Jurkat, Clone E6-1 (cell line): ENCODE data around the gene STRN4.
"Not testable (repeated sequence)": the region's sequence is repeated elsewhere in the genome, so short reads cannot be mapped to it uniquely, and the experiment has no call there.

Experiments
- DNase-seq: peaks from one replicate; pipeline ENCODE4 v3.0.0-alpha.2; 2011; ENCODE audit warnings: low read depth, low spot score
- H3K4me3 ChIP-seq: 2 replicates; pipeline ENCODE4 v1.5.1; 2011; ENCODE audit warnings: mild to moderate bottlenecking, low read length, control low read depth, moderate library complexity

STRN4 gene

DNA sequence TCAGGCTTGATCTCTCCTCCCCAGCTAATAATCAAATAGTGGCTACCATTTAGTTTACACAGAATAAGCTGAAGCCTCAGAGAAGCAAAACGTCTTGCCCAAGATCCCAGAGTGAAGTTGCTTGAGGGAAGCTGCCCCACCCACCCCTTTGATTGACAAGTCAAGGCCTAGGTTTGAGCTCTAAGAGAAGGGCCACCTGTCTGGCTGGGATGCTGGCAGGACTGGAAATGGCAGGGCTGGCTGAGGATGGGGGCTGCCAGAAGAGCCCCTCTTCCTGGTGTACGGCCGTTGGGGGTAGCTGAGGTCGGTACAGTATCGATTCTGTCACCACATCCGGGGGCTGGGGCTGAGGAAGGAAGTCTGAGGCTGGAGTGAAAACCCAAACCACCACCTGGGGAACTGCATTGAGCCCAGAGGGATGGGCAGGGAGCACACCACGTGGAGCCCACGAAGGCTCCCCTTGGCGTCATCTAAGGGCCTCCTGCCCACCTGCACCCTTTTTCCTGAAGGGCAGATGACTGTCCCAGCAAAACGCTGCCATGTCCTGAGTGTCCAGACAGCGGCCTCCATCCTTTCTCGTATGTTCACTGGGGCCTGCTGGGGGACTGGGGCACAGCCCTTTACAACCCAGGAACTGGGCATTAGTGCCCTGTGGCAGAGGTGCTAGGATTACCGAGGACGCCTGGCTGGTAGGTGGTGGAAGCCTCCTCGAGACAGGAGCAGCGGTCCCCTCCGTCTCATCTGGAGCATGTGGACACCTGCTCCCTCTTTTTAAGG, 27.9 kb downstream of the STRN4 start:
- H3K4me3 ChIP-seq, result peak overlapping the region; percentile 91
- peak; percentile 95 for DNase-seq

DNA sequence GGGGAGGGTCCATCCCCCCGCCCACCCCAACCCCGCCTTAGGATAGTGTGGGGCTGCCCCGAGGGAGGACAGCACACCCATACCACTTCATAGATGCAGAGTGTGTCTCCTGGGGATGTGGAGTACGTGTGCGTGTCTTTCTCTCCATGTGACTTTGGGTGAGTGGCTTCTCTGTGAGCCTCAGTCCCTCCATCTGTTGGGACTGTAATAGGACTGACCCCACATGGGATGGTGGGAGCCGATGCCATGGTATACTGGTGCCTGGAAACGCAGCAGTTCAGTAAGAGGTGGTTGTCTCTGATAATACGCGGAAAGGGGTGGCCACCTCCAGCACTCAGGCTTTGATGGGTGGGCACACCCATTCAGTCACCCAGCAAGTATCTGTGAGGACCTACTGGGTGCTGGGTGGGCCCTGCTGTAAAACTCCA, 28.5 kb downstream of the STRN4 start:
- no peak for DNase-seq
- peak overlapping the region; percentile 91 for H3K4me3 ChIP-seq

DNA sequence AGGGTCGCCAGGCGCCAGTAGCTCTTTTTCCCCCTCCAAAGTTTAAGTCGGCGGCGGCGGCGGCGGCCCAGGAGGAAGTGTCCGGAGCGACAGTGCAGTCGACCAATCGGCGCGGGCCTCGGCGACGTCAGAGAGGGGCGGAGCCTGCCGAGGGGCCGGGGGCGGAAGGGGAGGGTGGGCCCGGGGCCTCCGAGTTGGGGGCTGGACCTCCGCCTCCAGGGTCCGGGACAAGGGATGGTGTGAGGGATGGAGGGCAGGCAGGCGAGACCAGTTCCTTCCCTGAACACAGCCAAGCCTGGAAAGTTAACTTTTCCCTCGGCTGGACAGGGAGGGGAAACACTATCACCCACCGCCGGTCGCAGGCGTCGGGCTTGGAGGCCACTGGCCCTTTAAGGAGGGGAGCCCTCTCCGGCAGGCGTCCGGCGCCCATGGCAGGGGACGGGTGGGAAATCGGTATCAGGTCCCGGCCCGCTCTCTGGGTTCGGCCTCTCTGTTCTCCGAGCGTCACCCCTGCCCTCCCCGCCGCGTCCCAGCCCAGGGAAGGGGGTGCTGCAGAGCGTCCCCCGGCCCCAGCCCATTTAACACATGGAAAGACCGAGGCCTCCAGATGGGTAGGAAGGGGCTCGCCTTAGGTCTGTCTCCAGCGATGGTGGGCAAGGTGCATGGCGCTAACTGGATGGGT, 29.1 kb downstream of the STRN4 start, which contains the start of gene PRKD2:
PRKD2 (minus strand) TSS at position 81 of the 682 bp plus-strand sequence. CDS start 744 bp downstream, outside the sequence.
- peak within 1 kb of the TSS; percentile 91 for H3K4me3 ChIP-seq
- peak; percentile 62 for DNase-seq

DNA sequence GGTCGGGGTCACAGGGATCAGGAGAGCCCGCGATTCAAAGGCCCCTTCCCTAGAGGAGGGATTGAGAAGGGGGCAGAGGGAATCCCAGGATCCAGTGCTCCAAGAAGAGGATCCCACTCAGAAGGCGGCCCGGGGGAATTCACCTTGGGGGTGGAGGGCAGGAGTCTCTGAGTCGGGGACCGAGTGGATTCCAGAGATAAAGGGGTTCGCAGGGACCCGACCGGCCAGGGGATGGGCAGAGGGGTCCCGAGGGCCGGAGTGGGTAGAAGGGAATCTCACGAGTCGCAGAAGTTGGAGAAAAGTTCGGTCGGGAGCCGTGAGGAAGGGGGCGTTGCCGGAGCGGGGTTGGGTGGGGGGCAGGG, 29.6 kb downstream of the STRN4 start:
- DNase-seq, result no peak
- H3K4me3 ChIP-seq, result peak overlapping the region; percentile 91

DNA sequence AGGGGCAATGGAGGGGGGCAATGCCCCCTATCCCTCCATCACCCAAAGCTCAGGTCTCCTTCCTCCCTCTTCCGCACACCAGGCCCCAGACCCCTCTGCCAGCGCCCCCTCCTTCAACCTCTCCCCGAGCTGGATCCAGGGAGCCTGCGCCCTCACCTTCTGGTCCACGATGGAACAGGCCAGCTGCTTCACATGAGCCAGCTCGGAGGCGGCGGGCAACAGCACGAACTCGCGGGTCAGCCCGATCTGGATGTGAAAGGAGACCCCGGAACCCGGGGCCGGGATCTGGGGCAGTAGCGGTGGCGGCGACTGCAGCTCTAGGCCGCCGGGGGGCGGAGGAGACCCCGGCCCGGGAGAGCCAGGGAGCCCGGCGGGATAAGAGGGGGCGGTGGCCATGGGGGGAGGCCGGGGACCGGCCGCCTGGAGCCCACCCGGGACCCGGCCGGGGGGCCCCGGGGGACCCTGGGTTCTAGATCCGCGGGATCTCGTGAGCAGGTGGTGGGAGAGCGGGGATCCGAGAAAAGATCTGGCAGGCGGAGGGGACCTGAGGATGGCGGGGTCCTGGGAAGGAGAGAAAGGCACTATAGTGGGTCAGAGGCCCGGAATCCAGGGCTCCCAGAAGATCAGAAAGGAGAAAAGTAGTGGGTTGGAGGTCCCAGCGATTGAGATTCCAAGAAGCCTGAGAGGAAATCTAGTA, 30.1 kb downstream of the STRN4 start:
- no peak for DNase-seq
- H3K4me3 ChIP-seq, result peak overlapping the region; percentile 91

DNA sequence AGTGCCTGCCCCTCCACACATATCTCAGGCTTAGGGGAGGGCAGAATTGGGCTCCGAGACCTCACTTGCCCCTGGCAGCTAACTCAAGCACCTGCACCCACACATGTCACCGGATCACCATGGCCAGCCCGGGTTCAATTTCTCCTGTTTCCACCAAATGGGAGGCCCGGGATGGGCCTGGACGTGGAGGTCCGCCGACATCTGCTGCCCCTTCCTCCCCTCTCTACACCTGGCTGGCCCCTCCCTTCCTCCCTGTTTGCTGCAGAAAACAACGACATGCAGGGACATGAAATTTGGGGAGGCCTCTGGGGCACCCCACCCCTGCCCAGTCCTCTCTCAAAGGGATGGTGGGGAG, 30.7 kb downstream of the STRN4 start:
- H3K4me3 ChIP-seq, result peak overlapping the region; percentile 91
- DNase-seq, result no peak

DNA sequence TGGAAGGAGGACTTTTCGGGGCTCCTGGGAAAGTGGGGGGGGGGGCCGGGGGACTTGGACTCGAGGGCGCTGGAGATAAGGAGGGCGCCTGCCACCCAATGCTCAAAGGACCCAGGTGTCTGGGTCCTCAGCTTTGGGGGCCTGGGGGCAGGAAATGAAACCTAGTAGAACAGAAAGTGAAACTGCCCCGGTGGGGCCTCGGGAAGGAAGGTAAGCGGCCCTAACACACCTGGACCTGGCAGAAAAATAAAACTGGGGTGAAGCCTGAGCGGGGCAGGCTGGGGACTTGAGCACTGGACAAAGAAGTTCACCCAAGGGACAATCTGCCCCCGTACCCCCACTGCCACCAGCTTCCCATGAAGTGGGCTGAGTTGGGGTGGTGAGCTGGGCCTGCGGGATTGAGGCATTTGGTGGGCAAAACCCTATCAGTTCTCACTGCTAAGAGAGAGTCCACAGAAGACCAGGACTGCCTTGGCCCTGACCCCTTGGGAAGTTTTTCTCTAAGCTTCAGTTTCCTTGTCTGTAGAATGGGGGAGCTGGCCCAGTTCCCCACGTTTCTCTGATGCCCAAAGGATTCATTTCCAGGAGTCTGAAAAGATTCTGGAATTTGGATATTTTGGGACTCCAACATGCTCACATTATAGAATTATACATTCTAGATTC, 31.7 kb downstream of the STRN4 start:
- H3K4me3 ChIP-seq, result peak overlapping the region; percentile 91
- peak; percentile 71 for DNase-seq

DNA sequence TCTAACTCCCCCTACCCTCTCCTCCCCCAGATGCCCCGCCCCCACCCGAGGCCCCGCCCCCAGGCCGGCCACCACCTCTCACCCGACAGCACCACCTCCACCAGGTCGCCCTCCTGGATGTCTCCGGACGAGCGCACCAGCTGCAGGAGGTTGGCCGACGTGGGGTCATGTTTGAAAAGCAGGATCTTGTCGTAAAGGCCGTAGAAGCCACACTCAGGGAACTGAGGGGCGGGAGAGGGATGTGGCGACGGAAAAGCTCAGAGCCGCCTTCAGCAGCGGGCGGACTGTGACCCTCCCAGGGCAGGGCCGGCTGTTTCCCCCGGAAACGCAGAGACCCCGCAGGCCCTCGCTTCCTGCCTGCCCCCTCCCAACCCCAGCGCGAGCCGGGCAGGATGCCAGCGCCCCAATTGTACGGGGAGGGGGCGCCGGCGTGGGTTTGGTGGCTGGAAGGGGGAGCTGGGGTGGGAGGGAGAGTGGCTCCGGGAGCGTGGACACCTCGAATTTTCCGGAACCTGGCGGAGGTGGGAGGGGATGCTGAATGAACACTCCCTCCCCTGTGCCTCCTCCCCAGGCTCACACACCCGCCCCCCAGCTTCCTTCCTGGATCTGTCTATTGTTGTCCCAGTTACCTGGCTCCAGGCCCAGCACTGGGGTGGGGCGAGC, 32.3 kb downstream of the STRN4 start:
- DNase-seq, result peak; percentile 70
- H3K4me3 ChIP-seq, result peak overlapping the region; percentile 91

DNA sequence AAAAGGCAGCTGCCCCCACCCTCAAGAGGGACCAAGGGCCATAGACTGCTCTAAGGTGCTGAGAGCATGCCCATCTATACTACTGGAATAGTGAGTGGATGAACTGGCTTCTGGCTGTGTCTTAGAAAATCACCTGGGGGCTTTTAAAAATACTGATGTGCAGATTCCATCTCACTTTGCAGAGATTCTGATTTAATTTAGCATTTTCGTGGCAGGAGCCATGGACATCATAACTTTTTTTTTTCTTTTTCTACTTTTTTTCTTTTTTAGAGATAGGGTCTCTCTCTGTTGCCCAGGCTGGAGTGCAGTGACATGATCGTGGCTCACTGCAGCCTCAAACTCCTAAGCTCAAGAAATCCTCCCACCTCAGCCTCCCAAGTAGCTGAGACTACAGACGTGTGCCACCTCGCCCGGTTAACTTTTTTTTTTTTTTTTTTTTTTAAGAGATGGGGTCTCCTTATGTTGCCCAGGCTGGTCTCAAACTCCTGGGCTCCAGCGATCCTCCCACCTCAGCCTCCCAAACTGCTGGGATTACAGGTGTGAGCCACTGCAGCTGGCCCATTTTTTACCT, 33.4 kb downstream of the STRN4 start:
- H3K4me3 ChIP-seq, DNase-seq: not testable (repeated sequence)

DNA sequence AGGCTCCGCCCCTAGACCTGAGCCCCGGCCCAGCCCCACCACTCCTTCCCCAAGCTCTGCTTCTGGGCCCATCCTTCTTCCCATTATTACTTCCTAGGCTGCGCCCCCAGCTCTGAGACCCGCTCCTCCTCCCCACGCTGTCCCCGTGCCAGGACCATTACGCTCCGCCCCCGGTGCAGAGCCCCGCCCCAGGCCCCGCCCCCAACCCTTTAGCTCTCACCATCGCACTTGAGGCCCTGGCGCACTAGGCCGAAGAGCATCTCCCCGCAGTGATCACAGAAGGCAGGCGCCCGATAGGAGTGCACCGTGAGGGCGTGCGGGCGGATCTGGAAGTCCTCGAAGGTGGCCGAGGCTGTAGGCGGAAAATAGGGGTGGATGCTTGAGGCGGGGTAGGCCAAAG, 35.6 kb downstream of the STRN4 start:
- no peak overlapping the region for H3K4me3 ChIP-seq
- DNase-seq, result no peak

DNA sequence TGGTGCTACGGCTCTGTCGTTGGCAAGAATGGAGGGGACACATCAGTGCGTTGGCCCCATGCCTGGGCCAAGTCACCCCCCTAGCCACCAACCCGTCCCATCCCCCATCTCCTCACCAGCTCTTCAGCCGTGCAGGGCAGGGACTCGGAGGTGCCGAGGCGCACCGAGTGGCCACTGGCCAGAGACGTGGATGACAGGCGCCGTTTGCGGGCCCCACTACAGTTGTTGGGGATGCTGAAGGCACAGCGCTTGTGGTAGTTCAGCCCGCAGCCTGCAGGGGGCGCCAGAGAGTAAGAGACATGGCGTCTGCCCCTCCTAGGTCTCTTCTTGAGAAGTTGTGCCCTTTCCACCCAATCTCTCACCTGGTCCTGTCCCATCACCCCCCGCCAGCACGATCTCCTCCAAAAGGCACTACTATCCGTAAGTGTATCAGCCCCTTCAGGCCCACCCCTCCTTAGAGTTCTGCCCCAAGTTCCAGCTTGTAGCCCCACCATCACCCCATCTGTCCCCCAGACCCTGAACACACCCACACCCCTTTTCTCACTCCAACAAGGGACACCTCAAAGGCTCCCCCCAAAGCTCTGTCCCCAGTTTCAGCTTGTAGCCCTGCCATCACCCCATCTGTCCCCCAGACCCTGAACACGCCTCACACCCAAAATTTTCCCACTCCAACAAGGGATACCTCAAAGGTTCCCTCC, 41.7 kb downstream of the STRN4 start:
- DNase-seq, result peak; percentile 41
- no peak overlapping the region for H3K4me3 ChIP-seq

DNA sequence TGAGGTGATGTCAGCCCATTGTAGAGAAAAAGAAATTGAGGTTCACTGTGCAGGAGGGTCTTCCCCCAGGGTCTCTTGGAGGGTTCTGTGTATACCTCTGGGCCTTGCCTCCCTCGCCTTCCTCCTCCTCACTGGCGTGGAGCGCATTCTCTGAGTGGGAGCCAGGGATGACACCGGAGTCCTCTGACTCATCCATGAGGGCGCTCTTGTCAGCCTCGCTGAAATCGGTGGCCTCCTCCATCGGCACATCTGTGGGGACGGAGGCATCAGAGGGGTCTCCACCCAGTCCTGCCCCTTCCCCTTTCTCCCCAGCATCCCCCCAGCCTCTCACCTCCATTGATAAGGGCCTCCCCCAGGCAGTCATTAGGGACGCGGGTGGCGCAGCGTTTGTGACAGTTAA, 45.5 kb downstream of the STRN4 start:
- DNase-seq, result no peak

DNA sequence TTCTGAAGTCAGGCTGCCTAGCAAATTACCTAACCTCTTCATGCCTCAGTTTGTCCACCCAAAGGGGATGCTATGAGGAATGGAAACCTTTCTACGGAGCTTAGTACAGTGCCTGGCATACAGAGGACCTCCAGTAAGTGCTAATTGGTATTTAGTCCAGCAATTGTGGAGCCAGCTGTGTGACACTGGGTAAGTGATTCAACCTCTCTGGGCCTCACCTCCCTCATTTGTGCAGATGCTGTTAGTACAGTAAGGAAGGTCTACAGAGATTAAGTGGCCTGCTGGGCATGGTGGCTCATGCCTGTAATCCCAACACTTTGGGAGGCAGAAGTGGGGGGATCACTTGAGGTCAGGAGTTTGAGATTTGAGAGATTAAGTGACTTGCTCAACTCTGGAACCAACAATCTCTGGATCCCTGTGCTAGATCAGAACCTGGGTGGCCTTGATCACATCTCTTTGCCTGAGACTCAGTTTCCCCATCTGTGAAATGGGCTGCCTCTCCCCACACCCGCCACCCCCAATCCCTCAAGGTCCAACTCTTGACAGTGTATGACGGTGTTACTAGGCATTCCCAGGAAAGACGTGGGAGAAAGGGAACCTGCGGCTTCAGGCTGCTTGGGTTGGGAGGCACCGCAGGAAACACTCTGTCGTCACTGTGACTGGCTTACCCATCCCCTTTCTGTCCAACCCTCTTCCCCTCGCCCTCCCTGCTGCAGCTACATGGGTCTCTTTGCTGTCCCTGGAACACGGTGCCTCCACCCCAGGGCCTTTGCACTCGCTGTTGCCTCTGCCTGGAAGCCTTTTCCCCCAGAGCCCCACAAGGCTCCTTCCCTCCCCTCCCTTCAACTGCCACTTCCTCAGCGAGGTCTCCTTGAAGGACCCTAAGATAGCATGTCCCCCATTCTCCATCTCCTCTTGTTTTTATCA, 47.6 kb downstream of the STRN4 start:
- DNase-seq, result no peak

More for the DNA sequence above, 45.5 kb downstream of the STRN4 start:
- H3K4me3 ChIP-seq, result no peak overlapping the region

DNA sequence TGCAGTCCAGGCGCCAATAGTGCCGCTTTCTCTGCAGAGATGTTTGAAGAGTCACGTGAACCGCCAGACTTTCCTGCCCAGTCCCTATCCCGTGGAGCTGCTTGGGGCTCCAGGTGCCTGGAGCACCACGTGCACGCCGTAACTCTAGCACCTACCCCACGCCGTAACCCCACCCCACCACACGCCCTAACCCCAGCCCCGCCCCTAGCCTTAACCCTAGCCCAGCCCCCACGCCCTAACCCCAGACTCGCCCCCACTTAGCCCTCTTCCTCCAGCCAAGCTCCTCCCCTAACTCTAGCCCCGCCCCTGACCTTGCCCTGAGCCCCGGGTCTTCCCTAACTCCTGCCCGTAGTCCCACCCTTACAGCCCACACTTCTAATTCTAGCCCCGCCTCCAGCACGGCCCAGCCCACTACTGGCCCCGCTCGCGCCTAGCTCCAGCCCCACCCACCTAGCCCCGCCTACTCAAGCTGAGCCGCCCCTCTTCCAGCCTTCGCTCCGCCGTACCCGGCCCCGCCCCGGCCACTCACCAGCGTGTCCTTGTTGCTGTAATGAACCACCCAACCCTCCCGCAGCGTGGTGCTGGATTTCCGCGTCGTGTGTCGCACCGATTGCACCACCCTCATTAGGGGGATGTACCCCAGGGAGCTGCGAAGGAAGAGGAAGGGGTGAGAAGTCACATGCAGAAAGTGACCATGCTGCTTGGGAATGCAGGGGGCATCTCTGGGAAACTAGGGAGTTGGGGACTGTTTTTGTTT, 48.9 kb downstream of the STRN4 start:
- DNase-seq, result no peak
- no peak overlapping the region for H3K4me3 ChIP-seq

More for the DNA sequence above, 47.6 kb downstream of the STRN4 start:
- H3K4me3 ChIP-seq, result no peak overlapping the region

DNA sequence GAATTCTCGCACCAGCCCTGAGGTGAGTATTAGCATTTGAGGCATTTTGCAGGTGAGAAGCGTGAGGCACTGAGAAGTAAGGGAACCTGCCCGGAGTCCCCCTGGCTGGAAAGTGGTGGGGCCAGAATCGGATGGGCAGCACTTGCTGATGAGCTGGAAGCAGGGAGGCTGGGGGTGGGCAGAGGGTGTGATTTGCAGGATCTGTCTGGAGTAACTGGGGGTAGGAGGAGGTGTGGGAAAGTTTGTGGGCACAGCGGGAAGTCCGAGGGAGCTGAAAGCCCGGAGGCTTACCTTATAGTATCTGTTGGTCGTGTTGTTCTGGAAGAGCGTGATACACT, 49.4 kb downstream of the STRN4 start:
- DNase-seq, result no peak
- no peak overlapping the region for H3K4me3 ChIP-seq

DNA sequence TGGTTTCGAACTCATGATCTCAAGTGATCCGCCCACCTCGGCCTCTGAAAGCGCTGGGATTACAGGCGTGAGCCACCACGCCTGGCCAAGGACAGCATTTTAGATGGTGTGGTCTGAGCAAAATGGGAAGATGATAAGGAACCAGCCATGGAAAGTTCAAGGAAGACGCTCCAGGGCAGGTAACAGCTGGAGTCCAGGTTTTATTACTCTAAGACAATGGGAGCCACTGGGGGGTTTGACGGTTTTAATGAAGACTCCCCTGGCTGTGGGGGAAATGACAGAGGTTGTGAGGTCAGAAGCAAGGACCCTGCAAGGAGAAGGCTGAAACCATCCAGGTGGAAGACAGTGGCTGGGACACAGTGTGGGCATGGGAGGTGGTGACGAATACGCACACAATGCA, 50.2 kb downstream of the STRN4 start:
- no peak for DNase-seq
- H3K4me3 ChIP-seq, result no peak overlapping the region

DNA sequence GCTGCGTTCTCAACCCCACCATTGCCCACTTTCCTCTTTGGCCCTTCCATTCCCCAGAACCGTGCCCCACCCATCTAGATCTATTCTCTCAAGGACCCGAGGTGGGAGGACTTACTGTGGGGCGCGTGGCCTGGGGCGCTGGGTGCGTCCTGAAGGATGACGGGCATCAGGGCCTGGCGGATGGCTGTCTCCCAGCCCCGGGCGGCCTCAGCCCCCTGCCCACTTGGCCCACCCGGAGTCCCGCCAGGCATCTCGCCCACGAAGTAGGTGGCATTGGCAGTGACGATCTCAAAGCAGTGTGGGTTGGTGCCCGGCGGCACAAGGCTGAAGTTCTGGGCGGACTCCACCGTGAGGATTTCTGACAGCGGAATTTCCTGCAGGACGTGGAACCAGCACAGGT, 52.5 kb downstream of the STRN4 start:
- no peak overlapping the region for H3K4me3 ChIP-seq
- no peak for DNase-seq
